Mucosa of descending colon (tissue), 3 donors: Measurements from ENCODE around the gene PLEKHA5. TPM values are rescaled to one million over a fixed set of nuclear protein-coding genes. Genes with fewer than 3 reads are reported as not detected.

ENCODE experiments used
- ATAC-seq: fragments of 200-7000 bp; cut with Tn5 transposase; one replicate; pipeline ENCODE4 v1.9.1; 2020; ENCODE audit warnings: mild to moderate bottlenecking, moderate library complexity
- DNase-seq, 3 donors: peaks; one replicate each; pipeline ENCODE4 v3.0.0-alpha.2; 2020
- H3K36me3 ChIP-seq: fragments of 200-600 bp; one replicate; pipeline ENCODE4 v1.8.0; 2021; ENCODE audit warnings: low read depth, mild to moderate bottlenecking
- H3K4me1 ChIP-seq: fragments of 200-600 bp; one replicate; pipeline ENCODE4 v1.8.0; 2021; ENCODE audit warnings: low read depth, mild to moderate bottlenecking
- H3K4me3 ChIP-seq: fragments of 200-600 bp; one replicate; pipeline ENCODE4 v1.8.0; 2021; ENCODE audit warnings: mild to moderate bottlenecking
- H3K9me3 ChIP-seq: fragments of 200-600 bp; one replicate; pipeline ENCODE4 v1.8.0; 2021; ENCODE audit warnings: mild to moderate bottlenecking
- CTCF ChIP-seq: fragments of 200-600 bp; IDR thresholded peaks from one replicate; pipeline ENCODE4 v1.8.0; 2022; ENCODE audit warnings: antibody characterized with exemption, mild to moderate bottlenecking
- intact Hi-C, 2 donors: fragments of 100-400 bp; cut with DNase I in 1 of 2; cut with micrococcal nuclease in 1 of 2; formaldehyde crosslinking; loops; one replicate each; pipeline versions ENCODE4 v1.11.0 to v1.11.1; 2022; cut with DNase I, micrococcal nuclease
- total RNA-seq, 3 donors: library from RNA; stranded (reverse); fragmentation: NEBNext Ultra II Directional in 2 of 3; extraction: Animal tissue kit (Norgen Biotek cat#: 25700) in 2 of 3; gene quantifications; one replicate each; pipeline versions ENCODE4 v1.2.1 to v1.2.4, GENCODE V29; 2021 to 2023
- donor health status: DM: no; HTN: no; CAD: no; lungs with moderate emphysema.
- donor health status: DM: no; HTN: no; CAD: no.
- donor health status: DM: no; HTN: yes; CAD: no.

Gene PLEKHA5
- total RNA-seq, 3 donors from 2014 or later = 29.6 to 47.9 (median 36.5) TPM

- Histone ChIP-seq H3K4me3 (no peak overlapping the region), H3K4me1 (no peaks in the 10 kb centered on the region), H3K9me3 (no peaks in the 10 kb centered on the region), H3K36me3 (no peaks in the 10 kb centered on the region)
- no peak for TF ChIP-seq CTCF
- no peak for DNase-seq
- ATAC-seq = no peak
- intact Hi-C loops = no loop called here
These were observed 80.1 kb downstream of the PLEKHA5 start for GRCh38 chr12:19209661-19210060.

- Histone ChIP-seq H3K4me1 (no peaks in the 10 kb centered on the region), H3K36me3 (no peaks in the 10 kb centered on the region), H3K4me3 (no peak overlapping the region), H3K9me3 (no peaks in the 10 kb centered on the region)
- intact Hi-C loops = no loop called here
- DNase-seq = no peak
- TF ChIP-seq CTCF = no peak
- ATAC-seq = no peak
These were observed 82.3 kb downstream of the PLEKHA5 start for GRCh38 chr12:19211802-19212201.

- DNase-seq = no peak
- intact Hi-C loops = no loop called here
- no peaks in the 10 kb centered on the region for H3K36me3 ChIP-seq
- H3K9me3 ChIP-seq = no peaks in the 10 kb centered on the region
- no peak for ATAC-seq
- no peaks in the 10 kb centered on the region for H3K4me1 ChIP-seq
- no peak overlapping the region for H3K4me3 ChIP-seq
- TF ChIP-seq CTCF = no peak
These were observed 82.7 kb downstream of the PLEKHA5 start for GRCh38 chr12:19212245-19212644.

- no peak for DNase-seq
- H3K4me1 ChIP-seq = no peaks in the 10 kb centered on the region
- no peak overlapping the region for H3K4me3 ChIP-seq
- TF ChIP-seq CTCF = no peak
- intact Hi-C loops = no loop called here
- no peaks in the 10 kb centered on the region for H3K36me3 ChIP-seq
- no peak for ATAC-seq
- no peaks in the 10 kb centered on the region for H3K9me3 ChIP-seq
These were observed 84.5 kb downstream of the PLEKHA5 start for GRCh38 chr12:19214020-19214419.

- ATAC-seq (no peak), DNase-seq (no peak)
- Histone ChIP-seq H3K4me1 (no peaks in the 10 kb centered on the region), H3K4me3 (no peak overlapping the region), H3K9me3 (no peaks in the 10 kb centered on the region), H3K36me3 (no peaks in the 10 kb centered on the region)
- intact Hi-C loops = no loop called here
- TF ChIP-seq CTCF = no peak
These were observed 85.6 kb downstream of the PLEKHA5 start for GRCh38 chr12:19215115-19215514.

GRCh38 chr12:19217446-19217845 is 87.9 kb downstream of the PLEKHA5 start:
- DNase-seq (no peak), ATAC-seq (no peak)
- intact Hi-C loops = no loop called here
- Histone ChIP-seq H3K9me3 (no peaks in the 10 kb centered on the region), H3K4me1 (no peaks in the 10 kb centered on the region), H3K4me3 (no peak overlapping the region), H3K36me3 (no peaks in the 10 kb centered on the region)
- no peak for TF ChIP-seq CTCF
